Retinal pigment epithelial cell (primary cell): Measurements from ENCODE around the gene RFX4.
A peak's percentile ranks its signal among the peaks of the same experiment; 100 is the strongest.

Experiments
- DNase-seq: peaks from one replicate; pipeline ENCODE4 v3.0.0-alpha.2; 2010; ENCODE audit warnings: low read depth
- H3K4me3 ChIP-seq: 2 replicates; pipeline ENCODE4 v1.5.1; 2011; ENCODE audit warnings: mild to moderate bottlenecking, low read length, control low read depth, moderate library complexity
- CTCF ChIP-seq: conservative IDR thresholded peaks from 2 replicates; pipeline ENCODE4 v1.5.1; 2011; ENCODE audit warnings: low read depth, low read length, control low read depth, inconsistent platforms

RFX4 gene

GRCh38 chr12:106595268-106595667 is 12.5 kb downstream of the RFX4 start:
- no peak for TF ChIP-seq CTCF
- DNase-seq, result no peak
- H3K4me3 ChIP-seq, result no peak overlapping the region

- TF ChIP-seq CTCF, result no peak
- DNase-seq, result peak; percentile 27
- no peak overlapping the region for H3K4me3 ChIP-seq
Measured at GRCh38 chr12:106598003-106598402, 15.2 kb downstream of the RFX4 start.

GRCh38 chr12:106599302-106599701 is 16.5 kb downstream of the RFX4 start:
- no peak for DNase-seq
- H3K4me3 ChIP-seq, result no peak overlapping the region
- no peak for TF ChIP-seq CTCF

GRCh38 chr12:106600503-106600902 is 17.7 kb downstream of the RFX4 start:
- H3K4me3 ChIP-seq, result no peak overlapping the region
- no peak for DNase-seq
- no peak for TF ChIP-seq CTCF

GRCh38 chr12:106601031-106601430 is 18.2 kb downstream of the RFX4 start:
- no peak for TF ChIP-seq CTCF
- H3K4me3 ChIP-seq, result no peak overlapping the region
- DNase-seq, result no peak

- no peak for TF ChIP-seq CTCF
- no peak for DNase-seq
- H3K4me3 ChIP-seq, result no peak overlapping the region
Measured at GRCh38 chr12:106601496-106601895, 18.7 kb downstream of the RFX4 start.

GRCh38 chr12:106602076-106602475 is 19.3 kb downstream of the RFX4 start:
- no peak for TF ChIP-seq CTCF
- no peak for DNase-seq
- no peak overlapping the region for H3K4me3 ChIP-seq
